SK-N-SH treated with all-trans-retinoic acid at 6 μM for 48 hours (cell line): ENCODE results near the gene DAB2IP.

ENCODE experiments used
- ATAC-seq: fragments of 200-7000 bp; cut with Tn5 transposase; 3 replicates; pipeline ENCODE4 v1.9.1; 2020; ENCODE audit warnings: mild to moderate bottlenecking, moderate library complexity
- ARNTL ChIP-seq: fragments of 450-650 bp; formaldehyde crosslinking; IDR thresholded peaks from 2 replicates; pipeline ENCODE4 v1.5.0; 2020; ENCODE audit warnings: low read depth, mild to moderate bottlenecking, moderate library complexity, borderline replicate concordance
- BACH2 ChIP-seq: fragments of 250-450 bp; sonication (Bioruptor Pico); IDR thresholded peaks from 2 replicates; pipeline ENCODE4 v1.9.0; 2021; ENCODE audit warnings: mild to moderate bottlenecking, borderline replicate concordance
- ESRRG ChIP-seq: fragments of 250-450 bp; sonication (Bioruptor Pico); IDR thresholded peaks from 2 replicates; pipeline ENCODE4 v1.6.1; 2021; ENCODE audit warnings: mild to moderate bottlenecking
- GLIS3 ChIP-seq: fragments of 250-450 bp; sonication (Bioruptor Pico); IDR thresholded peaks from 2 replicates; pipeline ENCODE4 v1.5.0; 2020; ENCODE audit warnings: mild to moderate bottlenecking, moderate library complexity
- ISL1 ChIP-seq: fragments of 250-450 bp; sonication (Bioruptor Pico); IDR thresholded peaks from 2 replicates; pipeline ENCODE4 v2.1.2; 2022; ENCODE audit warnings: mild to moderate bottlenecking, moderate library complexity
- PPARA ChIP-seq: fragments of 250-450 bp; sonication (Bioruptor Pico); IDR thresholded peaks from 2 replicates; pipeline ENCODE4 v1.5.0; 2020; ENCODE audit warnings: mild to moderate bottlenecking, borderline replicate concordance
- SNAI2 ChIP-seq: fragments of 250-450 bp; sonication (Bioruptor Pico); IDR thresholded peaks from 2 replicates; pipeline ENCODE4 v1.5.0; 2020; ENCODE audit warnings: mild to moderate bottlenecking, moderate library complexity
- TOX ChIP-seq: fragments of 250-450 bp; sonication (Bioruptor Pico); IDR thresholded peaks from 2 replicates; pipeline ENCODE4 v1.8.0; 2021; ENCODE audit warnings: mild to moderate bottlenecking, moderate library complexity, borderline replicate concordance
- TSHZ2 ChIP-seq: fragments of 250-450 bp; sonication (Bioruptor Pico); IDR thresholded peaks from 2 replicates; pipeline ENCODE4 v1.5.0; 2020; ENCODE audit warnings: mild to moderate bottlenecking, moderate library complexity
- ZC3H10 ChIP-seq: fragments of 250-450 bp; sonication (Bioruptor Pico); IDR thresholded peaks from 2 replicates; pipeline ENCODE4 v1.5.1; 2021; ENCODE audit warnings: mild to moderate bottlenecking, moderate library complexity
- ZFP3 ChIP-seq: fragments of 250-450 bp; sonication (Bioruptor Pico); IDR thresholded peaks from 2 replicates; pipeline ENCODE4 v1.5.0; 2020; ENCODE audit warnings: mild to moderate bottlenecking, moderate library complexity
- ZFP30 ChIP-seq: fragments of 450-650 bp; formaldehyde crosslinking; IDR thresholded peaks from 2 replicates; pipeline ENCODE4 v1.5.0; 2022; ENCODE audit warnings: mild to moderate bottlenecking, moderate library complexity
- ZNF565 ChIP-seq: fragments of 450-650 bp; formaldehyde crosslinking; conservative IDR thresholded peaks from 2 replicates; pipeline ENCODE4 v1.5.0; 2020; ENCODE audit warnings: low read depth, mild to moderate bottlenecking, moderate library complexity
- ZNF70 ChIP-seq: fragments of 450-650 bp; formaldehyde crosslinking; IDR thresholded peaks from 2 replicates; pipeline ENCODE4 v1.5.0; 2020; ENCODE audit warnings: mild to moderate bottlenecking, moderate library complexity
- ZNF8 ChIP-seq: fragments of 450-650 bp; formaldehyde crosslinking; IDR thresholded peaks from 2 replicates; pipeline ENCODE4 v1.5.0; 2020; ENCODE audit warnings: mild to moderate bottlenecking, moderate library complexity
- TF ChIP-seq, protein P1 (sequence below): fragments of 250-450 bp; sonication (Bioruptor Pico); IDR thresholded peaks from 2 replicates; pipeline ENCODE4 v1.5.1; 2020; ENCODE audit warnings: low read depth, mild to moderate bottlenecking, moderate library complexity
- TF ChIP-seq, protein P2 (sequence below): fragments of 250-450 bp; sonication (Bioruptor Pico); IDR thresholded peaks from 2 replicates; pipeline ENCODE4 v1.8.0; 2020; ENCODE audit warnings: mild to moderate bottlenecking, moderate library complexity, borderline replicate concordance
- TF ChIP-seq, protein P3 (sequence below): fragments of 250-450 bp; sonication (Bioruptor Pico); IDR thresholded peaks from 2 replicates; pipeline ENCODE4 v1.5.1; 2021; ENCODE audit warnings: mild to moderate bottlenecking, moderate library complexity

Gene DAB2IP

GRCh38 chr9:121713400-121714070 is 62.1 kb downstream of the DAB2IP start:
- TF ChIP-seq ZNF565 (CRISPR knock-in tag): no peak
- TF ChIP-seq ZFP3 (CRISPR knock-in tag): no peak
- no peak for TF ChIP-seq ZNF8
- TF ChIP-seq, protein P1, sequence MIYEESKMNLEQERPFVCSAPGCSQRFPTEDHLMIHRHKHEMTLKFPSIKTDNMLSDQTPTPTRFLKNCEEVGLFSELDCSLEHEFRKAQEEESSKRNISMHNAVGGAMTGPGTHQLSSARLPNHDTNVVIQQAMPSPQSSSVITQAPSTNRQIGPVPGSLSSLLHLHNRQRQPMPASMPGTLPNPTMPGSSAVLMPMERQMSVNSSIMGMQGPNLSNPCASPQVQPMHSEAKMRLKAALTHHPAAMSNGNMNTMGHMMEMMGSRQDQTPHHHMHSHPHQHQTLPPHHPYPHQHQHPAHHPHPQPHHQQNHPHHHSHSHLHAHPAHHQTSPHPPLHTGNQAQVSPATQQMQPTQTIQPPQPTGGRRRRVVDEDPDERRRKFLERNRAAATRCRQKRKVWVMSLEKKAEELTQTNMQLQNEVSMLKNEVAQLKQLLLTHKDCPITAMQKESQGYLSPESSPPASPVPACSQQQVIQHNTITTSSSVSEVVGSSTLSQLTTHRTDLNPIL (CRISPR knock-in tag): no peak
- ATAC-seq: no peak

DNA sequence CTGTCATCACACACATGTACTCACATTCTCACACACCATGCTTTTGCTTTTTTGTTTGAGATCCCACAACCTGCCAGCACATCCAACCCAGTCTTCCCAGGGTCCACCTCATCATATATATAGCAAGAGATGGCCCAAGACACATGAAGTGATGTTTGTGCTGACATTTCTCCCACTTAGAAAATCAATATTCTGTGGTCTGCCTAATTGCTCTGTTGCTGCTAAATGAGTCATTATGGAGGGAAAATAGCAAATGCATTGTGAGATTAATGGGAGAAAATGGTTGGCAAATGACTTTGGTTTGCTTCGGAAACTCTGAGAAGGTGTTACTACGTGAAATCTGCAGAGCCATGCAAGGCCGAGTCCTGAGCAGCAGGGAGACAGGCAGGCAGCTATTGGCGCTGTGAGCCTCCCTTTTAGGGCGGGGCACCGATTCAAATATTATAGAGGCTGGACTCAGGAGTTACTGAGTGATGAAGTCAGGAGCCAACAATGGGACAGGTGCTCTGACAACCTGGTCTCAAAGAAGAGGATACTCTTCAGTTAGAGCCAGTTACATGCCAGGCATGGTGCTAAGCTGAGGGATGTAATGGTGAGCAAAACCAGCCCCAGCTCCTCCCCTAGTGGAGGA is 62.8 kb downstream of the DAB2IP start:
- ATAC-seq: no peak
- TF ChIP-seq, protein P2, sequence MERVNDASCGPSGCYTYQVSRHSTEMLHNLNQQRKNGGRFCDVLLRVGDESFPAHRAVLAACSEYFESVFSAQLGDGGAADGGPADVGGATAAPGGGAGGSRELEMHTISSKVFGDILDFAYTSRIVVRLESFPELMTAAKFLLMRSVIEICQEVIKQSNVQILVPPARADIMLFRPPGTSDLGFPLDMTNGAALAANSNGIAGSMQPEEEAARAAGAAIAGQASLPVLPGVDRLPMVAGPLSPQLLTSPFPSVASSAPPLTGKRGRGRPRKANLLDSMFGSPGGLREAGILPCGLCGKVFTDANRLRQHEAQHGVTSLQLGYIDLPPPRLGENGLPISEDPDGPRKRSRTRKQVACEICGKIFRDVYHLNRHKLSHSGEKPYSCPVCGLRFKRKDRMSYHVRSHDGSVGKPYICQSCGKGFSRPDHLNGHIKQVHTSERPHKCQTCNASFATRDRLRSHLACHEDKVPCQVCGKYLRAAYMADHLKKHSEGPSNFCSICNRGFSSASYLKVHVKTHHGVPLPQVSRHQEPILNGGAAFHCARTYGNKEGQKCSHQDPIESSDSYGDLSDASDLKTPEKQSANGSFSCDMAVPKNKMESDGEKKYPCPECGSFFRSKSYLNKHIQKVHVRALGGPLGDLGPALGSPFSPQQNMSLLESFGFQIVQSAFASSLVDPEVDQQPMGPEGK (CRISPR knock-in tag): no peak
- TF ChIP-seq TOX (CRISPR knock-in tag) (no peak), ZFP3 (CRISPR knock-in tag) (no peak), BACH2 (no peak), PPARA (no peak), SNAI2 (CRISPR knock-in tag) (no peak), TSHZ2 (CRISPR knock-in tag) (no peak)
- TF ChIP-seq, protein P3, sequence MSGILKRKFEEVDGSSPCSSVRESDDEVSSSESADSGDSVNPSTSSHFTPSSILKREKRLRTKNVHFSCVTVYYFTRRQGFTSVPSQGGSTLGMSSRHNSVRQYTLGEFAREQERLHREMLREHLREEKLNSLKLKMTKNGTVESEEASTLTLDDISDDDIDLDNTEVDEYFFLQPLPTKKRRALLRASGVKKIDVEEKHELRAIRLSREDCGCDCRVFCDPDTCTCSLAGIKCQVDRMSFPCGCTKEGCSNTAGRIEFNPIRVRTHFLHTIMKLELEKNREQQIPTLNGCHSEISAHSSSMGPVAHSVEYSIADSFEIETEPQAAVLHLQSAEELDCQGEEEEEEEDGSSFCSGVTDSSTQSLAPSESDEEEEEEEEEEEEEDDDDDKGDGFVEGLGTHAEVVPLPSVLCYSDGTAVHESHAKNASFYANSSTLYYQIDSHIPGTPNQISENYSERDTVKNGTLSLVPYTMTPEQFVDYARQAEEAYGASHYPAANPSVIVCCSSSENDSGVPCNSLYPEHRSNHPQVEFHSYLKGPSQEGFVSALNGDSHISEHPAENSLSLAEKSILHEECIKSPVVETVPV (CRISPR knock-in tag): no peak

DNA sequence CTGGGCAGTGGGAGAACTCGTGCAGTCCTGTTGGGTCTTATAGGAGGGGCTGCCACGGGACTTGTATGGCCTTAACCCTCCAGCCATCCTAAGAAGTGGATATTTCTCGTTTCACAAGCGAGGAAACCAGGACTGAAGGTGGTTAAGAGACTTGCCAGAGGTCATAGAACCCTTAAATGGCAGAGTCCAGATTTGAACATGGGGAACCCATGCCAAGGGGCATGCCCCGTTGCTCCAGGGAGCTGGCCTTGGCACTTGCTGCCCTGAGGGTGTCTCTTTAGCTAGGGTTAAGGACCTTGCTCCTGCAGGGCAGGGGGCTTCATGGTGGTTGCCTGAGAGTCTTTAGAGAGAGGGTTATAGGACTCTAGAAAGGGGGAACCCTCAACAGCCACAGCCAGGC is 63.4 kb downstream of the DAB2IP start:
- no peak for ATAC-seq
- TF ChIP-seq, protein P3 (CRISPR knock-in tag): no peak
- TF ChIP-seq TOX (CRISPR knock-in tag) (no peak), GLIS3 (no peak), ESRRG (CRISPR knock-in tag) (no peak), ZNF565 (CRISPR knock-in tag) (no peak), ARNTL (no peak), ZFP30 (CRISPR knock-in tag) (no peak), ZNF70 (CRISPR knock-in tag) (no peak), ZC3H10 (CRISPR knock-in tag) (no peak), ZFP3 (CRISPR knock-in tag) (no peak), ISL1 (CRISPR knock-in tag) (no peak)
- TF ChIP-seq, protein P1 (CRISPR knock-in tag): no peak
